ENCODE measurements around the gene DENND1C.

DNA sequence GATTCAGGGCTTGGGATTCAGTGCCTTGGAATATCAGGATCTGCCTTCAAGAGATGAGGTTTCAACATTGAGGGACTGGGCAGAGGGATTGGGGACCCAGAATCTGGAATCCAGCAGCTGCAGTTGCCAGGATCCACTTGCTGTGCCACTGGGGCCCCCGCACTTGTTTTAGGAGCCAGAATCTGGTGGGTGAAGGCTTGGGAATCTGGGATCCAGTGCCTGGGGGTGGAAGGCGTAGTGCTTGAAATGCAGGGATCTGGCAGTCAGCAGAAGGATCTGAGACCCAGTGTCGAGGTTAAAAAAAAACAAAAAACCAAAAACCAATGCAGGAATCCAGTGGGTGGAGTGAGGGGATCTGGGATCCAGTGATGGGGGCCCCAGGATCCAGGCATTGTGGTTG, 40.7 kb downstream of the DENND1C start:
- TF ChIP-seq CTCF (IDR thresholded peaks at IDR 0.05) (no peak), POLR2A (IDR thresholded peaks at IDR 0.05) (no peak)

Measured in right lobe of liver (tissue), 4 donors.